GM21737 (cell line): ENCODE measurements around the gene AKAP13.

ENCODE experiments used
- ATAC-seq: cut with Tn5 transposase; IDR thresholded peaks from one replicate; pipeline ENCODE4 v1.9.1; 2021; ENCODE audit warnings: mild to moderate bottlenecking, moderate library complexity; ENCODE audit not compliant: unreplicated experiment

Gene AKAP13

DNA sequence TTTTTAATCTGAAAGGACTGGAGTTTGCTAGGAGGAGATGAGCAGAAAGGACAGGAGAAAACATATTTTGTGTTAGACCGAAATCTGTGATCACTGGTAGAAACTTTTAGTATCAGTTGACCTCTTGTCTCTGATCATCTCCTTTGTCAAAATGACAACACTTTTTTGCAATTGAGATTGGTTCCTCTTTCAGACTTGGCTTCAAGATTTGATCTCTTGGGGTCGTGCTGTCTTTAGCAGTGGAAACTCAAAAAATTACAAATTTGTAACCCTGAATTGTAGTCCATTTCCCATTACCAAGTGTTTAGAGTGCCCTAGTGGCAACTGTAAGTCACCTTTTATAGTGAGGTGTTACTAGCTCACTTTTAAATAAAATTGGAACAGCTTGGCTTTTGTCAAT lies 306.9 kb downstream of the AKAP13 start:
- no peak for ATAC-seq

DNA sequence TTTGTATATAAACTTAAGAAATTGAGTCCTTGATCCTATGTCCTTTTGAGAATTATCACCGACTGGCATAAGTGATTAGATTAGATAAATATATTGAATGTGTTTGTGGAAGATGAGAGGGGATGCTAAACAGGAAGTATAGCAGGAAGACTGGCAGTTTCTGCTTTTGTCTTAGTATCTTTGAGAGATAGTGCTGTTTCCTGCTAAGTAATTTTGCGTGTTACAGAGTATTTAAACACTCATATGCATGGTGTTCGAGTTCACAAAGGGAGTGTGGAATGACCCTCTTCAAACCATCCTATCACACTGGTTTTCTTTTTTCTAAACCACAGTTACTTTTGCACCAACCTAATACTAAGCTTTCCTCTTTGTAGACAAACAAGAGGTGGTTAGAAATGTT lies 308.3 kb downstream of the AKAP13 start:
- ATAC-seq: no peak

DNA sequence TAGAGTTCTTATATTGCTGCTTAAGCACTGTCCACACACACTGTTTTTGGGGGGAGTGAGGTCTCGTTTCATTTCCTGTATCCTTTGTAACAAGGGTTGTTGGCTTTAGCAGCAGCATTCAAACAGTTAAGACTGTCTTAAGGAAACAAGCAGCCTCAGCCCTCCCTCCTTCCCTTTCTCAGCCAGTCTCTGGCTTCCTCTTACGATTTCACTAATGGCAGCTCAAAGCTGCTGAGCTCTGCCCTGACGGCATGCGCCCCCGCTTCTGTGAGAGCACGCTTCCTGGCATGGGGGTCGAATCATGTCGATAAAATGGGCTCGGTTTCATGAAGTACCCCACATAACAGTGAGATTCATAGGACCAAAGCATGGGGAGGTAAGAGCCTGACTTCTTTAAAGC lies 309.3 kb downstream of the AKAP13 start:
- ATAC-seq: peak; percentile 38

- no peak for ATAC-seq
Observed at GRCh38 chr15:85690561-85691231, 310.3 kb downstream of the AKAP13 start.

- peak; percentile 47 for ATAC-seq
Observed at GRCh38 chr15:85691350-85692240, 311.2 kb downstream of the AKAP13 start.

DNA sequence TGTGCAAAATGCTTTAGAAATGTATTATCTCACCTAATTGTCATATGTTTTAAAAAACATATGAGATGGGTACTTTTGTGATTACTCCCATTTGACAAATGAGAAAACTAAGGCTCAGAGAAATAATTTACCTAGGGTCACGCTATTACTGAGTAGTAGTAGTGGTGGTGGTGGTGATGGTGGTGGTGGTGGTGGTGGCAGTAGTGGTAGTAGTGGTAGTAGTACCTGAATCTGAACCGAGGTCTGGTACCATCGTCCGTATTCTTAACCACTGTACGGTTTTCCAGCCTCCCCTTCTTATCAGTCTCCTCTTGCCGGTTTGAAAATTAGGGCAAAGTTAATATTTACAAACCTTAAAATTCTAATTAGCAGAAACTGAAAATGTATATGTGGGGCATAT lies 311.9 kb downstream of the AKAP13 start:
- ATAC-seq: no peak

GRCh38 chr15:85692873-85693272 lies 312.5 kb downstream of the AKAP13 start:
- ATAC-seq: peak; percentile 49

GRCh38 chr15:85693277-85693676 lies 312.9 kb downstream of the AKAP13 start:
- no peak for ATAC-seq

- no peak for ATAC-seq
Observed at GRCh38 chr15:85694091-85694490, 313.7 kb downstream of the AKAP13 start.

- no peak for ATAC-seq
Observed at GRCh38 chr15:85700767-85701166, 320.4 kb downstream of the AKAP13 start.

DNA sequence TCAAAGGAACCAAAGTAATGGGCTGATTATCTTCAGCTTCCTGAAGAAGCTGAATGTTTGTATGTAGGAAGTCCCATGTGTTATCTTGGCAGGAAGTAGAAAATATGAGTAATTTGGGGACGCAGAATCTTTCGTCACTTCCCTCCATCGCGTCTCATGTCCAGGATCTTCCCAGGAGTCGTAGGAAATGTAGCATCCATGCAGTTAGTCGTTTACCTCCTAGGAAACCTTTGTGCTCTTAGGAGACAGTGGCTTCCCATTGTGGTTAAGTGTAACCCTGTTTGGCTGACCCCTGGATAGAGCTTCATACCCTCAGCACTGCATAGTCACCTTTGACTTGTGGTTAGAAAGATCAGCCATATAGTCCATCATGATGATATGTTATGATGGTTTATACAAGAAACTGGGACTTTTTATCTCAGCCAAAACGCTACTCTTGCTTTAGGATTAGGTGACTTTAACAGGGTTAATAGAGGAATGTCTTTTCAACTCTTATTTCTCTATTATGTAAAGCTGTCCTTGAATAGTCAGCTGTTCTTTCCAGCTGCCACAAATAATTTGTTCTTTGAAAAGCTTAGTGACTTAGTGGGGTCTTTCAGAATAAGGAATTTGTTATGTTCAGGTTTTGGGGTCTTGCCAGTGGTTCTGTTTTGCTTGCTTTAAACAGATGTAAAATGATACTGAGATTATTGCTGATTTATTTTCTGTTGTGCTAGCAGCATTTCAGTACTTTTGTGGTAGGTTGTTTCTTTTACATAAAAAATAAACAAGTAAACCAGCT lies 322.1 kb downstream of the AKAP13 start:
- ATAC-seq: no peak

DNA sequence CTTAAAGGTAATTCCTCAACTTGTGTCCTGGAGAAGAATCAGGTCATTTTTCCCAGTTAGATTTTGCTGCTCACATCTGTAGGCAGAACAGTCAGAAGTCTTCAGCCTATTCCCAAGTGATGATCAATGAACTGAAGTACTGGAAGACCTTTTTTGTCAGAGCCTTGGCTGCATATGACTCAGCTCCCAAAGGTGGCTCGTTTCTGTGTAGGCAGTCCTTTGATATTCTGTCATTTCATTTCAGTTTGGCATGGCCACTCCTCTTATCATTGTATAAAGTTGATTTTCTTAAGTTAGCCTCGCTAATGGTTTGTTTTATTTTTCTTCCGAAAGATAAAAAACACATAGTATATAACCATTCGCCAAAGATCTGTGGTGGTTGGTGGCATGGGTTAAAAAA lies 323.7 kb downstream of the AKAP13 start:
- ATAC-seq: no peak

DNA sequence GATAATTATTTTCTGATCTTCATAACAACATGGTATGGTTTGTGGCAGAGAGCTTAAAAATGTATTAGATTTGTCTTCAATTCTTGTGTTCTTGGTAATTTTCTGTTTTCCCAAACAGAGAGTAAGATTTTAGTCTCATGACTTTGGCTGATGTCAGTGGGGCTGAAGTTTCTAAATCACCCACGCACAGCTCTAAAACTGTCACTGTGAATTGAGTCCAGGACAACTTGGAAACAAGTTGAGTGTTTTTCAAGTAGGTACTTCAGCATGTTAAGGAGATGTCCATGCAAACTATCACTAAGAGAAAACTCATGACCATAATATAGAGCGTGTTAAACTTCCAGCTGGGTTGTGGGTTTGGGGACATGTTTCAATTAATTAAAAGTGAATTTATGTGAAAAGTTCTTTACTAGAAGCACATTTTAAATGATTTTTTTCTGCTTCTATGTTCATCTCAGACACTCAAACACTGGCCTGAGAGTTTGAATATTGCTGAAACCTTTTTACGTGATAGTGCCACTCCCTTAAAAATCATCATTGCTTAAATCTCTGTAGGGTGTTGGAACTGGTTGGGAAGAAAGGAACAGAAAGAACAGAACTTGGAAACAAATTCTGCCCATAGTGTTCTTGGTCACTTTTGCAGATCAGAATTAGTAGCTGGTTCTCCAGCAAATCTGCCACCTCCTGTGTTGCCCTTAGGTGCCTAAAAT lies 324.5 kb downstream of the AKAP13 start:
- ATAC-seq: no peak

- peak; percentile 31 for ATAC-seq
Observed at GRCh38 chr15:85706779-85707518, 326.5 kb downstream of the AKAP13 start.

DNA sequence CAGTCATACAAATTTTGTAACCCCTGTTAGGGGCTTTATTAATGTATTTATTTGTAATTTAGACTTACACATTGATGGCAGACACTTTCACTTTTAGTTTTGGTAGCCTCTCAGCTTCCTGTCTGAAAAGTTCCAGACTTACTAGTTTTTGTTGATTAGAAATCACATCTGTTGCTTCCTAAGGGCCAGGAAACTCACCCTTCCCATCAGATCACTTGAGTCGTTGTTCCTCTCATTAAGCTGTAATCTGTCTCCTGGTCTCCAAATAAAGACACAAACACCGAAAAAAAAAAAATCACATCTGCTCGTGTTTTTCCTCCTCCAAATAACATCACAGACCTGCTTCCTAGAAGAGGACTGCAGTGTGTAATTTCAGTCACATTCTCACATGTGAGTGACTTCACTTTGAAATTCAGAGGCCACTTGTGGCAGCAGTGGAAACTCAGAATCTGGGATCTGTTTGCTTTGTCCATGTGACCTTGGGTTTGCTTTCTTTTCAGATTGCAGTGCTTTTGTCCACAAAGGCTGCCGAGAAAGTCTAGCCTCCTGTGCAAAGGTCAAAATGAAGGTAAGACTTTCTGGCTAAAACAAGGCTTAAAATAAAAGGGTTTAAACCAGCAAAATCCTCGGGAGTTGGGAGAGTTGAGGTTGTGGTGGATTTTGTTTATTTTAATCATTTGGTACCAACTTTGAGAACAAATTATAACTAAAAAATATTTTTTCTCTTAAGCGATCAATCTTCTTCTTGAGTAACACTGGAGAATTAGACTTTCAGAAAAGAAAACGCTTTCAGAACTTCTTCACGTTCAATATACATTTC lies 327.3 kb downstream of the AKAP13 start:
- ATAC-seq: peak; percentile 11

- no peak for ATAC-seq
Observed at GRCh38 chr15:85708402-85708941, 328.1 kb downstream of the AKAP13 start.

DNA sequence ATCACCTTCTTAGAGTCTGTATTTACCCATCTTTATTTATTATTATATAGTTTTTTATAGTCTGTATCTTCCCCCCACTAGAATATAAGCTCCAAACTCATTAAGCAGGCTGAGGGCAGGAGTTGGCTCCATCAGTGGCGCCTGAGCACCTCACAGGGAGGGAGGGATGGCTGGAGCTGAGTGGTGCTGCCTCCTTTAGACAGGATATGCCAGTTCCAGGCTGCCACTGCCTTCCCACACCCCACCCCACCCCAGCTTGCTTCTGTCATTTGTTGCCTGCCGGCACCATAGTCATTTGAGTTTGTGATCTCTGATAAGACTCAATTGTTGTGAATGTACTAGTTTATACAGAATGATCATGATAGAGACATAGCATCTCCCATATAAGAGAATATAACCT lies 328.8 kb downstream of the AKAP13 start:
- ATAC-seq: no peak

- ATAC-seq: peak; percentile 30
Observed at GRCh38 chr15:85710340-85710842, 330.0 kb downstream of the AKAP13 start.
